H1 (cell line): ENCODE data around the gene PRSS36. TPM values are rescaled to one million over a fixed set of nuclear protein-coding genes. Genes with fewer than 3 reads are reported as not detected.

ENCODE experiments used
- CBX5 ChIP-seq: fragments of 300-800, 300-1000 bp; sonication (generic); IDR thresholded peaks from 2 replicates; pipeline ENCODE4 v1.7.1; 2016; ENCODE audit warnings: antibody characterized with exemption, low read length, low read depth
- CHD2 ChIP-seq: IDR thresholded peaks from 2 replicates; pipeline ENCODE4 v1.6.1; 2012; ENCODE audit warnings: low read length, improper control_type of control experiment
- CHD7 ChIP-seq: fragments of 300-600 bp; sonication (generic); IDR thresholded peaks from 2 replicates; pipeline ENCODE4 v1.7.1; 2012; ENCODE audit warnings: low read length, moderate library complexity, mild to moderate bottlenecking, inconsistent platforms; ENCODE audit not compliant: insufficient replicate concordance
- CREB1 ChIP-seq: IDR thresholded peaks from 2 replicates; pipeline ENCODE4 v1.6.1; 2012; ENCODE audit warnings: inconsistent platforms
- GABPA ChIP-seq: IDR thresholded peaks from 2 replicates; pipeline ENCODE4 v1.6.1; 2011; ENCODE audit warnings: mild to moderate bottlenecking, low read length, moderate library complexity, borderline replicate concordance; ENCODE audit not compliant: insufficient read depth
- NRF1 ChIP-seq: IDR thresholded peaks from 2 replicates; pipeline ENCODE4 v1.6.1; 2011; ENCODE audit warnings: mild to moderate bottlenecking, low read depth, low read length, improper control_type of control experiment
- RNF2 ChIP-seq: fragments of 200-900, 300-1000 bp; sonication (generic); IDR thresholded peaks from 2 replicates; pipeline ENCODE4 v1.7.1; 2016; ENCODE audit warnings: borderline replicate concordance, low read depth, mild to moderate bottlenecking, antibody characterized with exemption, low read length; ENCODE audit not compliant: poor library complexity, severe bottlenecking; ENCODE audit errors: missing control alignments
- polyA plus RNA-seq, 7 experiments: library from polyadenylated mRNA; depleted of rRNA in 3 of 7; stranded (reverse) in 5 of 7; unstranded in 2 of 7; fragments of >200 nt in 5 of 7; fragments of 200-250 nt in 2 of 7; gene quantifications; 1 replicate in 5 of 7; 2 replicates in 1 of 7; 4 replicates in 1 of 7; pipeline versions ENCODE4 v1.2.1 to v1.2.3, GENCODE V29; 2011 to 2013; ENCODE audit warnings: missing spikeins in 2 of 7, mixed read lengths in 2 of 7
- total RNA-seq: library from RNA; stranded (reverse); fragmentation: NEBNext Ultra II Directional; extraction: Animal tissue kit (Norgen Biotek cat#: 25700); gene quantifications from 2 replicates; pipeline ENCODE4 v1.2.1, GENCODE V29; 2021
- TF ChIP-seq, protein P1 (sequence below): IDR thresholded peaks from 2 replicates; pipeline ENCODE4 v1.6.1; 2012; ENCODE audit warnings: low read length, inconsistent platforms
- TF ChIP-seq, protein P2 (sequence below): IDR thresholded peaks from 2 replicates; pipeline ENCODE4 v1.6.1; 2012; ENCODE audit warnings: inconsistent platforms

The PRSS36 gene
- total and polyA plus RNA-seq, 2 of the 8 experiments (the other 6 are each of a cell fraction or from before 2014, with no cell fraction given): 1.3 to 1.9 TPM

GRCh38 chr16:31145398-31145990 lies 4.4 kb downstream of the PRSS36 start (continued):
- TF ChIP-seq CHD7: no peak
- no peak for TF ChIP-seq CHD2
- TF ChIP-seq, protein P1, sequence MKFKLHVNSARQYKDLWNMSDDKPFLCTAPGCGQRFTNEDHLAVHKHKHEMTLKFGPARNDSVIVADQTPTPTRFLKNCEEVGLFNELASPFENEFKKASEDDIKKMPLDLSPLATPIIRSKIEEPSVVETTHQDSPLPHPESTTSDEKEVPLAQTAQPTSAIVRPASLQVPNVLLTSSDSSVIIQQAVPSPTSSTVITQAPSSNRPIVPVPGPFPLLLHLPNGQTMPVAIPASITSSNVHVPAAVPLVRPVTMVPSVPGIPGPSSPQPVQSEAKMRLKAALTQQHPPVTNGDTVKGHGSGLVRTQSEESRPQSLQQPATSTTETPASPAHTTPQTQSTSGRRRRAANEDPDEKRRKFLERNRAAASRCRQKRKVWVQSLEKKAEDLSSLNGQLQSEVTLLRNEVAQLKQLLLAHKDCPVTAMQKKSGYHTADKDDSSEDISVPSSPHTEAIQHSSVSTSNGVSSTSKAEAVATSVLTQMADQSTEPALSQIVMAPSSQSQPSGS: no peak
- TF ChIP-seq, protein P2, sequence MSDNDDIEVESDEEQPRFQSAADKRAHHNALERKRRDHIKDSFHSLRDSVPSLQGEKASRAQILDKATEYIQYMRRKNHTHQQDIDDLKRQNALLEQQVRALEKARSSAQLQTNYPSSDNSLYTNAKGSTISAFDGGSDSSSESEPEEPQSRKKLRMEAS: no peak
- TF ChIP-seq RNF2: no peak
- TF ChIP-seq GABPA: no peak
- no peak for TF ChIP-seq CBX5
- TF ChIP-seq NRF1: no peak
- TF ChIP-seq CREB1: no peak
